ENCODE measurements around the gene TNIP3.

- TF ChIP-seq CTCF (IDR thresholded peaks at IDR 0.05) (no peak), ZFX (IDR thresholded peaks at IDR 0.05; ENCODE audit: borderline replicate concordance) (no peak)
Measured at GRCh38 chr4:121126449-121127006, 37.6 kb downstream of the TNIP3 start.

All from 22Rv1 (cell line).